AG04450 (cell line): ENCODE results near the gene CACNA2D3. TPM values are rescaled to one million over a fixed set of nuclear protein-coding genes. Genes with fewer than 3 reads are reported as not detected.

Experiments used
- CTCF ChIA-PET: fragments of 300-600, 350-600 bp; formaldehyde crosslinking; extraction: SDS; loops from one replicate; lab custom pipeline; 2022; ENCODE audit warnings: antibody characterized with exemption, inconsistent platforms; lab: Charles Lee
- POLR2A ChIA-PET: fragments of 350-600 bp; formaldehyde crosslinking; extraction: SDS; loops from one replicate; lab custom pipeline; 2021; ENCODE audit warnings: antibody characterized with exemption, inconsistent platforms; lab: Yijun Ruan, JAX
- DNase-seq: peaks from one replicate; pipeline ENCODE4 v3.0.0-alpha.2; 2011; ENCODE audit warnings: low read depth, low spot score
- H3K27ac ChIP-seq: one replicate; pipeline ENCODE4 v1.5.1; 2012; ENCODE audit warnings: low read depth, low read length, control low read depth
- H3K27me3 ChIP-seq: one replicate; pipeline ENCODE4 v1.6.0; 2012; ENCODE audit warnings: low read length; ENCODE audit not compliant: control insufficient read depth, insufficient read depth
- H3K4me3 ChIP-seq: 2 replicates; pipeline ENCODE4 v1.5.1; 2011; ENCODE audit warnings: mild to moderate bottlenecking, low read depth, low read length, control low read depth
- H3K9me3 ChIP-seq: 2 replicates; pipeline ENCODE4 v1.5.1; 2012; ENCODE audit warnings: low read length; ENCODE audit not compliant: control insufficient read depth, insufficient read depth
- polyA plus RNA-seq: library from polyadenylated mRNA; depleted of rRNA; stranded (reverse); fragments of >200 nt; gene quantifications from 2 replicates; pipeline ENCODE4 v1.2.3, GENCODE V29; 2011
- TF ChIP-seq, protein P1 (sequence below): IDR thresholded peaks from 2 replicates; pipeline ENCODE4 v1.5.1; 2011; ENCODE audit warnings: low read depth, low read length, control low read depth, inconsistent platforms

Gene CACNA2D3
- polyA plus RNA-seq, 1 experiment: 0.32 TPM

DNA sequence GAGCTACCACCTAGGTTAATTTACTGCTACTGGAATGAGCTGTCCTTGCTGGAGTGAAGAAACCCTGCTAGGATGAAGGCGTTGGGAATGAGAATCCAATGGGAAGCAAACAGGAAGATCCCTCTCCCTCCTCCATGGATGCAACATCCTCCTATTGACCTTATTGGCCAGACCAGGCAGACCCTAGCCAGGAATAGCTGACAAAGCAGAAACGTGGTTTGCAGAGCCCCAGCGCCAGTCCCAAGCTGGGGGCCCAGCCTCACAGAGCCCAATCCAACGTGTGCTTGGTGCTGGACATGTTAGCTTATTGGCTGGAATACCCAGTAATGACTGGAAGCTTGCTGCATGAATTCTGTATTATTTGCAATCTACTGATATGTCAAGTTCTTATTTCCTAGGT lies 532.4 kb downstream of the CACNA2D3 start:
- POLR2A ChIA-PET: no interaction called here
- Histone ChIP-seq H3K9me3 (no peaks in the 10 kb centered on the region), H3K27ac (no peak overlapping the region), H3K4me3 (no peak overlapping the region), H3K27me3 (no peaks in the 10 kb centered on the region)
- CTCF ChIA-PET: no interaction called here
- DNase-seq: no peak
- TF ChIP-seq, protein P1, sequence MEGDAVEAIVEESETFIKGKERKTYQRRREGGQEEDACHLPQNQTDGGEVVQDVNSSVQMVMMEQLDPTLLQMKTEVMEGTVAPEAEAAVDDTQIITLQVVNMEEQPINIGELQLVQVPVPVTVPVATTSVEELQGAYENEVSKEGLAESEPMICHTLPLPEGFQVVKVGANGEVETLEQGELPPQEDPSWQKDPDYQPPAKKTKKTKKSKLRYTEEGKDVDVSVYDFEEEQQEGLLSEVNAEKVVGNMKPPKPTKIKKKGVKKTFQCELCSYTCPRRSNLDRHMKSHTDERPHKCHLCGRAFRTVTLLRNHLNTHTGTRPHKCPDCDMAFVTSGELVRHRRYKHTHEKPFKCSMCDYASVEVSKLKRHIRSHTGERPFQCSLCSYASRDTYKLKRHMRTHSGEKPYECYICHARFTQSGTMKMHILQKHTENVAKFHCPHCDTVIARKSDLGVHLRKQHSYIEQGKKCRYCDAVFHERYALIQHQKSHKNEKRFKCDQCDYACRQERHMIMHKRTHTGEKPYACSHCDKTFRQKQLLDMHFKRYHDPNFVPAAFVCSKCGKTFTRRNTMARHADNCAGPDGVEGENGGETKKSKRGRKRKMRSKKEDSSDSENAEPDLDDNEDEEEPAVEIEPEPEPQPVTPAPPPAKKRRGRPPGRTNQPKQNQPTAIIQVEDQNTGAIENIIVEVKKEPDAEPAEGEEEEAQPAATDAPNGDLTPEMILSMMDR: no peak

DNA sequence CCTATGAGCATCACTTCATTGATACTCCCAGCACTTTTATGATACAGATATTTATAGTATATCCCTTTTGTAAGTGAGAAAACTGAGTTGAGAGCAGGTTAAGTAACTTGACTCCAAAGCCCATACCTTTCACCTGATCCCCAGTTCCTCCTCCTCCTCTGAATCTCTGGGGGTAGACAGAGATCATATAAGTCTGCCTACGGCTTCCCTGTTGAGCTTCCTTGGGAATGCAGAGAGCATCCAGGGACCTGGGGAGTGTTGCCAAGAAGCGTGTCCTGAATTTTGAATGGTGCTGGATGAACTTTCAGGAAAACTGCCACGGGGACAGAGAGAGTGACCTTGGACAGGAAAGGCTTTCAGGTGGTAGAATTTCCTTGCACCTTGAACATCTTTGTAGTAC lies 537.0 kb downstream of the CACNA2D3 start:
- CTCF ChIA-PET: no interaction called here
- H3K27ac ChIP-seq: no peak overlapping the region
- no peak for DNase-seq
- H3K9me3 ChIP-seq: no peaks in the 10 kb centered on the region; the same call in 1 of the 2 replicates
- no peak overlapping the region for H3K4me3 ChIP-seq
- no peaks in the 10 kb centered on the region for H3K27me3 ChIP-seq
- TF ChIP-seq, protein P1: no peak
- POLR2A ChIA-PET: no interaction called here

DNA sequence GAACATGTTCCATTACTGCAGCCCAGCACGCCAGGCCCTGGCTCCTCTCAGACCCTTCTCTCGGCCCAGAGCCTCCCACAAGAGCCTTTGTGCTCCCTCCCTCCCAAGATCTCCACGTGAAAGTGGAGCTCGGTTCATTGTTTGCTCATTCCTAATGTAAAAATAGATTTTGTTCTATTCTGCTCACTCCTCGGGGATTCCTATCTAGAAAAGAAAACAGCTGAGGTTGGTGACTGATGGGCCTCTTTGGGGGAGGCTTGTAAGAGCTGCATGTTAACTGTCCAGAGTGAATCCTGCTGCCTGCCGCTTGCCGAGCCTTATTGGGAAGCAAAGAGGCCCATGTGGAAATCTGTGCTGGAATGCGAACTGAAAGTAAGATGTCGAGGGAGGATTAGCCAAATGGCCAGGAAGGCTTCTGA lies 538.4 kb downstream of the CACNA2D3 start:
- no peak overlapping the region for H3K4me3 ChIP-seq
- no peak overlapping the region for H3K27ac ChIP-seq
- POLR2A ChIA-PET: no interaction called here
- no peak for DNase-seq
- H3K9me3 ChIP-seq: no peaks in the 10 kb centered on the region; the same call in 1 of the 2 replicates
- no peaks in the 10 kb centered on the region for H3K27me3 ChIP-seq
- TF ChIP-seq, protein P1: no peak
- CTCF ChIA-PET: no interaction called here

DNA sequence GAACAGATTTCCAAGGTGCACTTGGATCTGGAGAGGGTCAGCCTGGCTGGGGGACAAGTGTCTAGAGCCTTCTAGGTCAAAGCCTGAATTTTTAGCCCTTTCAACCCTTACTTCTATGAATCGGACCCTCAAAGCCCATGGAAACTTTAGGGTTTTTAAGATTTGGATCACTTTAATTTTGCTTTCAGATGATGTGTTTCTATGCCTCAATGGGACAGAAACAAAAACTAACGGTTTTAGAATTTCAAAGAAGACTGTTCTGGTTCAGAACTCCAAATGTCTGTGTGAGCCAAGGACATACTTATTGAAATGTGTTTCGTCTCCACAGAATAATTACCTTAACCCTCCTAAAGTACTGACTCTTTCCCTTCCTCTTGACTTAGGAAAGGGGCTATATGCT lies 538.8 kb downstream of the CACNA2D3 start:
- POLR2A ChIA-PET: no interaction called here
- CTCF ChIA-PET: no interaction called here
- Histone ChIP-seq H3K27ac (no peak overlapping the region), H3K27me3 (no peaks in the 10 kb centered on the region), H3K9me3 (no peaks in the 10 kb centered on the region; the same call in 1 of the 2 replicates), H3K4me3 (no peak overlapping the region)
- TF ChIP-seq, protein P1: no peak
- DNase-seq: no peak

DNA sequence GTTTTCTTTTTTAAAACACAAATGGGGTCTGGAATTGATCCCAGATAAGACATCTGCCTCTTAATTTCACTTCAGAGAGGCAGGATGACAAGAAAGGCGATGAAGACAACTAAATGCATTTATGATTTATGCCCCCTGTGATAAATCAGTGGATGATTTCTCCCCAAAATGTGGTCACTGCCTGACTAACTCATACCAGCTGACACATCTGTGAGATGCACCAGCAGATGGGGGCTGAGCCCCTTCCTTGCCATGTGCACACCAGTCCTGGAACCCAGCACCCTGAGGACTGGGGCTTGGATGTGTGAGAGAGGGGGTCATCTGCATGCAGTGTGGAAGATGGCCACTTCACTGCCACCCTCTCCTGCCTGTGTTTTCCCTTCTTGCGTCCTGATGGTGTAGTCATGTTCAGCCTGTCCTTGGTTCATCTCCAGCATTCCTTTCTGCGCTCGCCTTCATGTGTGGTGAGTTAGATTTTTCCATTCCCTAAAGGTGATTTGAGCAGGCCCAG lies 541.2 kb downstream of the CACNA2D3 start:
- ChIA-PET POLR2A (no interaction called here), CTCF (no interaction called here)
- no peaks in the 10 kb centered on the region for H3K27me3 ChIP-seq
- DNase-seq: no peak
- no peak overlapping the region for H3K4me3 ChIP-seq
- H3K9me3 ChIP-seq: no peaks in the 10 kb centered on the region; the same call in 1 of the 2 replicates
- H3K27ac ChIP-seq: no peak overlapping the region
- TF ChIP-seq, protein P1: no peak
